Effector CD8-positive, alpha-beta T cell (primary cell): ENCODE results near the gene KRT26.
"Not testable (repeated sequence)": the region's sequence is repeated elsewhere in the genome, so short reads cannot be mapped to it uniquely, and the experiment has no call there.

Experiments used
- DNase-seq: peaks from one replicate; lab custom pipeline; 2025; lab: John Stamatoyannopoulos, UW

The KRT26 gene

GRCh38 chr17:40794466-40794865, 22.5 kb upstream of the KRT26 start:
- DNase-seq: no peak

GRCh38 chr17:40793832-40794231, 21.8 kb upstream of the KRT26 start:
- DNase-seq: no peak

- DNase-seq: no peak
Measured at GRCh38 chr17:40791787-40792436, 19.9 kb upstream of the KRT26 start.

GRCh38 chr17:40791111-40791510, 19.1 kb upstream of the KRT26 start:
- DNase-seq: no peak

GRCh38 chr17:40782450-40782849, 10.4 kb upstream of the KRT26 start, which contains the start of gene KRT27:
Gene KRT27 (minus strand): TSS chr17:40782550. CDS start chr17:40782493, 57 bp downstream.
- DNase-seq: no peak

GRCh38 chr17:40779181-40779909, 7.3 kb upstream of the KRT26 start:
- no peak for DNase-seq

GRCh38 chr17:40778461-40778860, 6.5 kb upstream of the KRT26 start:
- DNase-seq: no peak

GRCh38 chr17:40777971-40778370, 6.0 kb upstream of the KRT26 start:
- no peak for DNase-seq

GRCh38 chr17:40777459-40777858, 5.5 kb upstream of the KRT26 start:
- DNase-seq: no peak

GRCh38 chr17:40775945-40776344, 3.9 kb upstream of the KRT26 start:
- no peak for DNase-seq

GRCh38 chr17:40765657-40766056, 6.3 kb downstream of the KRT26 start:
- no peak for DNase-seq

- DNase-seq: no peak
Measured at GRCh38 chr17:40763752-40764151, 8.2 kb downstream of the KRT26 start.

- no peak for DNase-seq
Measured at GRCh38 chr17:40760105-40761016, 11.6 kb downstream of the KRT26 start.

- no peak for DNase-seq
Measured at GRCh38 chr17:40755231-40755630, 16.8 kb downstream of the KRT26 start, which contains the start of gene KRT25. Gene KRT25 (minus strand): TSS chr17:40755331. CDS start chr17:40755271, 60 bp downstream.

GRCh38 chr17:40753804-40754203, 18.2 kb downstream of the KRT26 start:
- no peak for DNase-seq

GRCh38 chr17:40751065-40751464, 20.9 kb downstream of the KRT26 start:
- DNase-seq: no peak

GRCh38 chr17:40750391-40750790, 21.6 kb downstream of the KRT26 start:
- DNase-seq: no peak

- not testable (repeated sequence) for DNase-seq
Measured at GRCh38 chr17:40748666-40749065, 23.3 kb downstream of the KRT26 start.

- DNase-seq: no peak
Measured at GRCh38 chr17:40738553-40738952, 33.4 kb downstream of the KRT26 start.

- DNase-seq: no peak
Measured at GRCh38 chr17:40735016-40735415, 37.0 kb downstream of the KRT26 start.

- no peak for DNase-seq
Measured at GRCh38 chr17:40734018-40734417, 38.0 kb downstream of the KRT26 start.

- DNase-seq: no peak
Measured at GRCh38 chr17:40730970-40731369, 41.0 kb downstream of the KRT26 start.
